Measurements from ENCODE around the gene WDR86.

WDR86 gene

GRCh38 chr7:151379534-151380198, 30.2 kb downstream of the WDR86 start:
- DNase-seq (ENCODE audit: low read depth) = no peak

GRCh38 chr7:151379193-151379520, 30.7 kb downstream of the WDR86 start:
- no peak for DNase-seq (ENCODE audit: low read depth)

- DNase-seq (ENCODE audit: low read depth) = no peak
Measured at GRCh38 chr7:151378496-151379192, 31.2 kb downstream of the WDR86 start.

- no peak for DNase-seq (ENCODE audit: low read depth)
Measured at GRCh38 chr7:151378011-151378410, 31.8 kb downstream of the WDR86 start.

GRCh38 chr7:151377406-151377805, 32.4 kb downstream of the WDR86 start:
- DNase-seq (ENCODE audit: low read depth) = no peak

- DNase-seq (ENCODE audit: low read depth) = no peak
Measured at GRCh38 chr7:151376218-151376902, 33.5 kb downstream of the WDR86 start.

- no peak for DNase-seq (ENCODE audit: low read depth)
Measured at GRCh38 chr7:151375530-151376217, 34.2 kb downstream of the WDR86 start.

GRCh38 chr7:151374726-151375125, 35.1 kb downstream of the WDR86 start:
- DNase-seq (ENCODE audit: low read depth) = no peak

DNA sequence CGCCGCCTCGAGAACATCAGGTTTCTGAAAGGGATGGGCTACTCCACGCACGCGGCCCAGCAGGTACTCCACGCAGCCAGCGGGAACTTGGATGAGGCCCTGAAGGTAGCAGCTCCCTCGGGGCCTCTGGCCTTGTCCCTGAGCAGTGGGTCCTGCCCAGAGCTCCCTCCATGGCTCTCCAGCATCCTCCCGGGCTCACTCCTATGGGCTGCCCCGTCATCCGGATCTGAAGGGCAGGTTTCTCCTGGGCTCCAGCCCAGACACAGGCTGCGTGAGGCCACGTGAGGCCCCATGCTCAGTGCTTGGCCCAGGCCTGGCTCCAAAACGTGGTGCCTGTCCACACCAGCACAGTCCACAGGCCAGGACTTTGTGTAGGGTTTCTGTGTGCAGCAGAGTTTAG, 35.7 kb downstream of the WDR86 start:
- DNase-seq (ENCODE audit: low read depth) = no peak

DNA sequence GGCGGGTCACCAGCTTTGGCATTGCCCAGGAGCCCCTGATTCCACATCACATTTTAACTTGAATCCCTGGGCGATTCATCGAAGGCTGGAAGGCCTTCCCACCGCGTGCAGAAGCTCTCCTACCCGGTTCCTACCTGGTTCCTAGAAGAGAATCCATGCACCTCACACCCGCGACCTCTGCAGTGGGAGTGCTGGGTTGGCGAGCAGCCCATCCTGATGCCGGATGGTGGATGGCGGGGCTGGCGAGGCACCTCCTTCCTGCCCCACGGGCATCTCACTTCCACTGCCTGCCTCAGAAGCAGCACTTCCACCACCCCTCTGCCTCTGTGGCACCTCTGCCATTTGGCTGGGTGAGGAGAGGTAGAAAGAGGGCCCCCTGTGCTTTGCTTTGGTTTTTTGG, 36.2 kb downstream of the WDR86 start:
- no peak for DNase-seq (ENCODE audit: low read depth)

- DNase-seq (ENCODE audit: low read depth) = no peak
Measured at GRCh38 chr7:151372612-151373265, 37.1 kb downstream of the WDR86 start.

- no peak for DNase-seq (ENCODE audit: low read depth)
Measured at GRCh38 chr7:151371266-151371665, 38.6 kb downstream of the WDR86 start.

GRCh38 chr7:151368136-151368571, 41.7 kb downstream of the WDR86 start:
- peak; percentile 49 for DNase-seq (ENCODE audit: low read depth)

GRCh38 chr7:151367284-151367683, 42.6 kb downstream of the WDR86 start:
- no peak for DNase-seq (ENCODE audit: low read depth)

- DNase-seq (ENCODE audit: low read depth) = peak; percentile 65
Measured at GRCh38 chr7:151366880-151367222, 43.0 kb downstream of the WDR86 start.

DNA sequence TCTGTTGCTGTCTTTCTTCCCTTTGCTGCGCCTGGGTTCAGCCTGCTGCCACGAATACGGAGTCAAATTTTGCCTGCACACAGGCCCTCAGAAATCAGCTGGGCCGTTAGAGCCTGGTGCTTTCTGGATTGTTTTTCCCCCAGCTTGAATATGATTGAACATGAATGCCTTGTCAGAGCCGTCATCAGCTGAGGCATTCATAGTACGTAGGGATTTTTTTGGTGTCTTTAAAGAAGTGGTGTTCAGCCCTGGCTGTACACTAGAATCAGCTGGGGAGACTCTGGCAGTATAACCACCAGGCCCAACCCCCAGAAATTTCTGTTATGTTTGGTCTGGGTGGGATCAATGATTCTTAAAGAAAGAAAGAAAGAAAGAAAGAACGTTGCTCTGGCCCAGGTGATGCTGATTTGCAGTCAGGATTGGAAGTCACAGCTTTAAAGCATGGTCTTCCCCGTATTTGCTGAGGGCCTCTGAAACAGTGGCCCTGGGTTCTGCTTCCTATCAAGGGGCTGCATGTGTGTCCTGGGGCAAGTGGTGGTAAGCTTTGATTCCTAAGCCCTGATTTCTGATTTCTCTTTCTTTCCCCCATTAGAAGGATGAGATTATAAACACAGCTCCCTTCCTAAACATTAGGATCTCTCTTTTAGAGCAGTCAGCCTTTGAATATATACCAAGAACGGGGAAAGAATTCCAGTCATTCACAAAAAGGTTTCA, 43.5 kb downstream of the WDR86 start:
- no peak for DNase-seq (ENCODE audit: low read depth)

- DNase-seq (ENCODE audit: low read depth) = no peak
Measured at GRCh38 chr7:151363182-151363581, 46.7 kb downstream of the WDR86 start.

DNA sequence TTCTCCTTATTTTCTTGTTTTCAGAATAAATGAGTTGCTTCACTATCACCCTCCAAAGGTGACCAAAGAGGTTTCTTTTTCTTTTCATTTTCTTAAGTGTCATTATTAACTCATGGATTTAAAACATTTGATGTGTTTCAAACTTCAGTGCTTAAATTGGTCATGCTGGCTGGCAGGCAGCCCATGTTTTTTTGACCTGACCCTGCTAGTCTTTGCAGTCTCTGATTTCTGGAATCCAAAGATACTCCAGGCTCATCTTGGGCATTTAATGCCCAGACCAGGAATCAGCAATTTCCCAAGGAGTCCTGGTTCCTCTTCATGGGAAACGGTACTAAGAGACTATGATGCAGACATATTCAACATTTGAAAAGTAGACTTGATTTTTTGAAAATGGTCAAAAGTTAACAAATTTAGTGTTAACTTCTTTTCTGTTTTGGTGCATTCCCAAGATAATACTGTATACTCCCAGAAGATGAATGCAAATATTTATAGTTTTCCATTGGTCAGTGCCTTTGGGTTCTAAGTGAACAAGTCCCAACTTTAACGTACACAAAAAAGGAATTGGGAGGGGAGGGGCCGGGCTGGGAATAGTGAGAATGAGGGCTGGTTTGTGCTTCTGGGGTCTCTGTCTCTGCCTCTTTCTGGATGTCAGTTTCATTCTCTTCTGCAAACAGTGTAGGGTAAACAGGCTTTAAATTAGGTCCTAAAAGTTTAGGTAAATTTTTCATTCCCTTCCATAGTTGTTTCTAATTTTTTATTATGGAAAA, 48.5 kb downstream of the WDR86 start:
- no peak for DNase-seq (ENCODE audit: low read depth)

DNA sequence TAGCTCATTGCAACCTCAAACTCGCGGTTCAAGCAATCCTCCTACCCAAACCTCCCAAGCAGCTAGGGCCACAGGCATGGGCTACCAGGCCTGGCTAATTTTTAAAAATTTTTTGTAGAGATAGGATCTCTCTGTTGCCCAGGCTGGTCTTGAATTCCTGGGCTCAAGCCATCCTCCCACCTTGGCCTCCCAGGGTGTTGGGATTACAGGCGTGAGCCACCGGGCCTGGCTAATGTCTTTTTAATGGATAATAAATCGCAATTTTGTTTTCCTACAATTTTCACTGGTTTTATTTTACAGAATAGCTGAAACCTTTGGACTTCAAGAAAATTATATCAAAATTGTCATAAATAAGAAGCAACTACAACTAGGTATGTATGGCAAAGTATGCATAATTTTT, 57.3 kb downstream of the WDR86 start:
- DNase-seq (ENCODE audit: low read depth) = no peak

GRCh38 chr7:151351967-151352366, 57.9 kb downstream of the WDR86 start:
- no peak for DNase-seq (ENCODE audit: low read depth)

DNA sequence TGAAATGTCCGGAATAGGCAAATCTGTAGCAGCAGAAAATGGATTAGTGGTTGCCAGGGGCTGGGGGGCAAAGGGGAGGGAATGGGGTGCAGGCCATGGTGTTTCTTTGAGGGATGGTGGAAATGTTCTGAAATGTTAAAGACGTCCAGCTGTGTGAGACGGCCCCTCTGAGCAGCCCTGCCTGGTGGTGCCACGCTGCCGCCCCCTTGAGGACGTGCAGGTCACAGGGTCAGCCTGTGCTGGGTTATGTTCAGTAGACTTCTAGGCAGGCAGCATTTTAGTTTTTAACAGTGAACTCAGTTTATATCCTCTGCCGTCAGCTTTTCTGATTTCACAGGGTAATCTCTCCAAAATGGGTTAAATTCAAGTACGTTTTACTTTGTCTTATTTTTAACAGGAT, 58.8 kb downstream of the WDR86 start:
- no peak for DNase-seq (ENCODE audit: low read depth)
